Fibroblast of gingiva (primary cell): ENCODE data around the gene CALHM4.

ENCODE experiments used
- DNase-seq: peaks from one replicate; pipeline ENCODE4 v3.0.0-alpha.2; 2011; ENCODE audit warnings: low read depth

The CALHM4 gene, protein sequence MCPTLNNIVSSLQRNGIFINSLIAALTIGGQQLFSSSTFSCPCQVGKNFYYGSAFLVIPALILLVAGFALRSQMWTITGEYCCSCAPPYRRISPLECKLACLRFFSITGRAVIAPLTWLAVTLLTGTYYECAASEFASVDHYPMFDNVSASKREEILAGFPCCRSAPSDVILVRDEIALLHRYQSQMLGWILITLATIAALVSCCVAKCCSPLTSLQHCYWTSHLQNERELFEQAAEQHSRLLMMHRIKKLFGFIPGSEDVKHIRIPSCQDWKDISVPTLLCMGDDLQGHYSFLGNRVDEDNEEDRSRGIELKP

GRCh38 chr6:116553451-116553850 is at the start of gene CALHM4:
CALHM4 (plus strand) TSS chr6:116553751; CDS start chr6:116553794, 43 bp downstream.
- no peak for DNase-seq

DNA sequence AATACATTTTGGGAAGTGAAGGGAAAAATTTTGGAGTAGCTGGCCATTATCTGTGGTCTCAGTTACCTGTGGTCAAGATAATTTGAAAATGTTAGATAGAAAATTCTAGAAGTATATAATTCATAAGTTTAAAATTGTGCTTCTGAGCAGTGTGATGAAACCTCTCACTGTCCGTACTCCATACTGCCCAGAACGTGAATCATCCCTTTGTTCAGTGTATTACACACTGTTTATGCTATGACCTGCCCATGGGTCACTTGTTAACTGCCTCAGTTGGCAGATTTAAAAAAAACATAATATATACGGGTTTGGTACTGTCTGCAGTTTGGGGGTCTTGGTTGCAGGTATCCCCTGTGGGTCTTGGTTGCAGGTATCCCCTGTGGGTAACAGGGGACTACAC is 46.2 kb upstream of the CALHM4 start:
- no peak for DNase-seq

GRCh38 chr6:116508527-116508926 is 45.0 kb upstream of the CALHM4 start:
- no peak for DNase-seq

DNA sequence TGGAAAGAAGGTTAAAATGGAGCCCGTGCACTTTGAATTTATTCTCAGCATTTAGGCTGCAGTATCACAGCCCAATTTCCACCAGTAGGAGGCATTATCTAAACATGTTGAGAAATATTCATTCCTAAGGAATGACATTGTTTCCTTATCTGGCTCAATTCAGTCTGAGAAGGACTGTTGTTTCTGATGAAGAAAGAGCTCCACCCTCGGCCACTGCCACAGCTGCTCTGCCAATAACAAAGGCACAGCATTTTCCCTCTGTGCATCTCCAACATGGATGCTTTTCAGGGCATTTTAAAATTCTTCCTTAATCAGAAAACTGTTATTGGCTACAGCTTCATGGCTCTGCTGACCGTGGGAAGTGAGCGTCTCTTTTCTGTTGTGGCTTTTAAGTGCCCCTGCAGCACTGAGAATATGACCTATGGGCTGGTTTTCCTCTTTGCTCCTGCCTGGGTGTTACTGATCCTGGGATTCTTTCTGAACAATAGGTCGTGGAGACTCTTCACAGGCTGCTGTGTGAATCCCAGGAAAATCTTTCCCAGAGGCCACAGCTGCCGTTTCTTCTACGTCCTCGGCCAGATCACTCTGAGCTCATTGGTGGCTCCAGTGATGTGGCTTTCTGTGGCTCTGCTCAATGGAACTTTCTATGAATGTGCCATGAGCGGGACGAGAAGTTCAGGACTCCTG is 42.0 kb upstream of the CALHM4 start, which contains the start of gene CALHM5:
TSS of gene CALHM5 (plus strand) at position 216 of the 687 bp plus-strand sequence. CDS start at position 274, 58 bp downstream.
- peak; percentile 88 for DNase-seq

DNA sequence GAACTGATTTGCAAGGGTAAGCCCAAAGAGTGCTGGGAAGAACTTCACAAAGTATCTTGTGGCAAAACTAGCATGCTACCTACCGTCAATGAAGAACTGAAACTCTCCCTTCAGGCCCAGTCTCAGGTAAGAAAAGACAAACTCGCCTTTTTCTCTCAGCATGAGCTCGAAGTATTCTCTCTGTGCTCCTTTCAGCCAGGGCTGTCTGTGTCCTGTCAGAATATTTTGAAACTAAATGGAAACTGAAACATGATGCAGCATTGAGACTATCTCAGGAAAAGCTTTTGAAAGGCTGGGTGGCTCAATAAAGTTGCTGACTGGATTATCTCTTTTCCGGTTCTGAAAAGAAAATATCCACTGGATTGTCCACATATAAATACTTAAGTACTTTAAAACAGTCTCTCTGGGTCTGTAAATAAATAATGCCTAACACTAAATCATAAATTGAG is 41.4 kb upstream of the CALHM4 start:
- DNase-seq, result no peak

- DNase-seq, result no peak
Observed at GRCh38 chr6:116512734-116513133, 40.8 kb upstream of the CALHM4 start.

GRCh38 chr6:116513224-116513875 is 40.2 kb upstream of the CALHM4 start:
- no peak for DNase-seq

GRCh38 chr6:116514111-116514510 is 39.4 kb upstream of the CALHM4 start:
- DNase-seq, result no peak

- DNase-seq, result no peak
Observed at GRCh38 chr6:116515141-116515540, 38.4 kb upstream of the CALHM4 start.

DNA sequence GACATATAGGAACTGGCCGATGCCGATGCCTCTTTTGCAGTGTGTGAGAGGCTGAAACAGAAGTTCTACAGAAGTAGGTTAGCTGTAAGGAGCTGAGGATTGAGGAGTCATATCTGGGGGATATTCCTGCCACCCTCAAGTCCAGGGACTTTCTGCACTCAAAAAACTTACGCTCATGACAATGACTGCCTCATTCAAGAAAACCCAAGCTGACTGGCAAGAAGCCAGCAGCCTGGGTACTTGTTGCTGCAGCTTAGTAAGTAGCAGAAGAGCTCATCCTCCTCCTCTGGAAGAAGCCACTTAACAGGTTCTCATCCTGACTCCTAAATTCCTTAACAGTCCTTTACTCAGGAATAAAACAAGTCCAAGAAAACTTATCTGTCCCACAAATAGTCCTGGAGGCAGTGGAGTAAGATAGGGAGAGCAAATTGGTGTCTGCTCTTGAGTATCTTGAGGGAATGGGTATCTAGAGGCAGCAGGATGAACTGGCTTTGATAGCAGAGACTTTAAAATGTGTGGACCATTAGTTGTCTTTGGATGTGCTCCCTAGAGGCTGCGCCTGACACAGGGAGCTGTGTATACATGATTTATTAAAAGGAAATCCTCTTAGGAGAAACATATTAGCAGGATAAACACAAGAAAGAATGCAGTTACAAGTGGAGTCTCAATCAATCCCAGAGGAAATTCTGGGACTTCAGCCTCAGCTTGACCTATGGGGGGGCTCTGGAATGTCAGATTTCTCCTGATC is 34.8 kb upstream of the CALHM4 start:
- no peak for DNase-seq

DNA sequence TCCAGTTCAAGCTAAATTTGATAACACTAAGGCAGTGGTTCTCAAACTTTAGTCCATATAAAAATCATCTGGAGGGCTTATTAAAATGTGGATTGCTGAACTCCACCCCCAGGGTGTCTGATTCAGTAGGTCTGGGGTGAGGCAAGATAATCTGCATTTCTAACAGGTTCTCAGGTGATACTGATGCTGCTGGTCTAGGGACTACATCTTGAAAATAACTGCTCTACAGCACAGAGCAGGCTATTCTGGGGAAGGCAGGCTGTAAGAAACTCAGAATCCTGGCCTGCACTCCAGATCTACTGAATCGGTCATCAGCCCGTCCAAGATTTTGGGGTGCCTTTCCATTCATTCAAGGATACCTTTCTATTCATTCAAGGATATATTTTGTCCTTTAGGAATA is 30.7 kb upstream of the CALHM4 start:
- no peak for DNase-seq

GRCh38 chr6:116524236-116524635 is 29.3 kb upstream of the CALHM4 start:
- DNase-seq, result no peak

DNA sequence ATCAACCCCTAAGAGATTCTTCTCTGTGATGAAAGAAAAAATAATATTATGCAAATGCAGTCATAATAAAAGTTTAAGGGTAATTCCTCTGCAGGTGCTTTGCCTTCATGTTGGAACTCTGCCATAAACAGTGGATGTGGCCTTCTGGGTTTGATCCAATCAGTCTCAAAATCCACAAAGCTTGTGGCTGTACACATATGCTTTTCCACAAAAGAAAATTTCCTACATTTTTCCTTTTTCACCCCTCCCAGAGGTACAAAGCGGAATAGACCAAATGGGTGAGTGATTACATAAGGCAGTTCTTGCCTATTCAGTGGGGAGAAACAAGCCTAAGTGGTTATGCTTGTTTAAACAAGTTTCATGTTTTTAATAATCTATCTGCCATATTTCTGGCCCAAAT is 25.4 kb upstream of the CALHM4 start:
- no peak for DNase-seq

DNA sequence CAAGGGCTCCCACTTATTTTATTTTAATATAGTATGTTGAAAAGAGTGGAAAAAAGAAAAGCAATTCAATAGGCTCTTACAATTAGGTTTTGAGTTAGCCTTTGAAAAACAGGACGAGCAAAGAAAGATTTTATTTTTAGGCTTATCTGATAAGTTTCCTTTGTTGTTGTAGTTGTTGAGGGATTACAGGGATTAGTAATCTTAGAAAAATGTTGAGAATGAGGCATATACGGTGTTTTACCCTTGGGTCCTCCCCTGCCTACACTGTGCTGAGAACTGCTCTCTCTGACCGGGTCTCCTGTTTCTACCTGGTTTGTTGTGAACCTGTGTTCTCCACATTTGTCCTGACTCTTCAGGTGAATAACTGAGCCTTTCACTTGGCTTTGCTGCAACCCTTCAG is 24.8 kb upstream of the CALHM4 start:
- no peak for DNase-seq

DNA sequence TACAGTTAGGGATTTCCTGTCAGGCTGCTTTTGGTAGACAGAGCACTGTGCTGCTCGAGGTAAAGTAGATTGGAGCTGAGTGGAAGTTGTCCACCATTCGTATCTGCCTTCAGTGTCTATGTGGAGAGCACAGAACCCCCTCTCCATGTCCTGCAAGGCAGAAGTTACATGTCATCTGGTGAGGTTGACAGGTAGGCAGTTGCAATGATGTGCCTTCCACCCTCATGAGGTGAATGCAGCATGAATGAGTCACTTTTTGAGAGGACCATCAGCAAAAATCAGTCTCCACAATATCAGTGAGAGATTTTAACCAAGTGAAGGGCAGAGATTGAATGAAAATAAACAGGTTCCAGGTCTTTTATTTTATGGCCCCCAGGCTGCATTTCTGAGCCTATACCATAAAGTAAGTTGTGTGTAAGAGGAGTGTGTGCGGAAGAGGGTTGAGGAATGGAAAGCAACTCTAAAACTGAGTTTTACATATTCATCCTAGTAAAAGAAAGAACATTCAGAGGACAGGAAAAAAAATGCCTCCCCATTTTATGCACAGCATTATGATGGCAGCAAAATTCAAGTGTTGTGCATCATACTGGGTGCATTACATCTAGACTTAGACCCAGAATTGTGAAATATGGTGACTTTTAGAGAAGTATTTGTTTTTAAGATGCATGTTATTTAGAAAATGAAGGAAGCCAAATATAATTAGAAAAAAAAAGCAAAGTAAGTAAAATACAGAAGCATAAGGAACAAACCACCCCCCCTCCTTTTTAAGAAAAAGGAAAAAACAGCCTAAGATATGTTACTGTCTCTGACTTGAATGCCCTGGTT is 23.9 kb upstream of the CALHM4 start:
- DNase-seq, result no peak

DNA sequence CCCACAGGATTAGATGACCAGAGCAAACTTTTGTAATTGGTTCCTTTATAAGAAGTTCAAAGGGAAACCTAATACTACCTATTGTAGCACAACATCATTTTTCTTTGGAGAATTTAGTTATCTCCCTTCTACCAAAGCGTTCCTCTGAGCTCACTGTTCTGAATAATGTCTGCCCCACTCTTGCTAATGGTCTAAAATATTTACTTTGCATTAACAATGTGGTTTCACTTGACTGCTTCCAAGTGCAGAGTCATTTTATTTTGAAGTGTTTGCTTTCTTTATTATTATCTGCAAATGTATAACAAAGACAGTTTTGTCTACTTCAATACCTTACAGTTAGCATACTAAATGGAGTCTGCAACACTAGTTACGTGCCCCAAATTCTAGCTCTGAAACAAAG is 23.1 kb upstream of the CALHM4 start:
- no peak for DNase-seq

GRCh38 chr6:116531675-116532570 is 21.6 kb upstream of the CALHM4 start:
- peak; percentile 56 for DNase-seq

- DNase-seq, result no peak
Observed at GRCh38 chr6:116533233-116533957, 20.2 kb upstream of the CALHM4 start.

- DNase-seq, result no peak
Observed at GRCh38 chr6:116535109-116535508, 18.4 kb upstream of the CALHM4 start.

- DNase-seq, result peak; percentile 56
Observed at GRCh38 chr6:116536216-116536621, 17.3 kb upstream of the CALHM4 start.
